GM19023 (cell line): ENCODE measurements around the gene CLCN6.

Experiments
- ATAC-seq: cut with Tn5 transposase; IDR thresholded peaks from one replicate; pipeline ENCODE4 v1.9.1; 2021; ENCODE audit warnings: mild to moderate bottlenecking, moderate library complexity; ENCODE audit not compliant: unreplicated experiment

The CLCN6 gene, protein sequence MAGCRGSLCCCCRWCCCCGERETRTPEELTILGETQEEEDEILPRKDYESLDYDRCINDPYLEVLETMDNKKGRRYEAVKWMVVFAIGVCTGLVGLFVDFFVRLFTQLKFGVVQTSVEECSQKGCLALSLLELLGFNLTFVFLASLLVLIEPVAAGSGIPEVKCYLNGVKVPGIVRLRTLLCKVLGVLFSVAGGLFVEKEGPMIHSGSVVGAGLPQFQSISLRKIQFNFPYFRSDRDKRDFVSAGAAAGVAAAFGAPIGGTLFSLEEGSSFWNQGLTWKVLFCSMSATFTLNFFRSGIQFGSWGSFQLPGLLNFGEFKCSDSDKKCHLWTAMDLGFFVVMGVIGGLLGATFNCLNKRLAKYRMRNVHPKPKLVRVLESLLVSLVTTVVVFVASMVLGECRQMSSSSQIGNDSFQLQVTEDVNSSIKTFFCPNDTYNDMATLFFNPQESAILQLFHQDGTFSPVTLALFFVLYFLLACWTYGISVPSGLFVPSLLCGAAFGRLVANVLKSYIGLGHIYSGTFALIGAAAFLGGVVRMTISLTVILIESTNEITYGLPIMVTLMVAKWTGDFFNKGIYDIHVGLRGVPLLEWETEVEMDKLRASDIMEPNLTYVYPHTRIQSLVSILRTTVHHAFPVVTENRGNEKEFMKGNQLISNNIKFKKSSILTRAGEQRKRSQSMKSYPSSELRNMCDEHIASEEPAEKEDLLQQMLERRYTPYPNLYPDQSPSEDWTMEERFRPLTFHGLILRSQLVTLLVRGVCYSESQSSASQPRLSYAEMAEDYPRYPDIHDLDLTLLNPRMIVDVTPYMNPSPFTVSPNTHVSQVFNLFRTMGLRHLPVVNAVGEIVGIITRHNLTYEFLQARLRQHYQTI

DNA sequence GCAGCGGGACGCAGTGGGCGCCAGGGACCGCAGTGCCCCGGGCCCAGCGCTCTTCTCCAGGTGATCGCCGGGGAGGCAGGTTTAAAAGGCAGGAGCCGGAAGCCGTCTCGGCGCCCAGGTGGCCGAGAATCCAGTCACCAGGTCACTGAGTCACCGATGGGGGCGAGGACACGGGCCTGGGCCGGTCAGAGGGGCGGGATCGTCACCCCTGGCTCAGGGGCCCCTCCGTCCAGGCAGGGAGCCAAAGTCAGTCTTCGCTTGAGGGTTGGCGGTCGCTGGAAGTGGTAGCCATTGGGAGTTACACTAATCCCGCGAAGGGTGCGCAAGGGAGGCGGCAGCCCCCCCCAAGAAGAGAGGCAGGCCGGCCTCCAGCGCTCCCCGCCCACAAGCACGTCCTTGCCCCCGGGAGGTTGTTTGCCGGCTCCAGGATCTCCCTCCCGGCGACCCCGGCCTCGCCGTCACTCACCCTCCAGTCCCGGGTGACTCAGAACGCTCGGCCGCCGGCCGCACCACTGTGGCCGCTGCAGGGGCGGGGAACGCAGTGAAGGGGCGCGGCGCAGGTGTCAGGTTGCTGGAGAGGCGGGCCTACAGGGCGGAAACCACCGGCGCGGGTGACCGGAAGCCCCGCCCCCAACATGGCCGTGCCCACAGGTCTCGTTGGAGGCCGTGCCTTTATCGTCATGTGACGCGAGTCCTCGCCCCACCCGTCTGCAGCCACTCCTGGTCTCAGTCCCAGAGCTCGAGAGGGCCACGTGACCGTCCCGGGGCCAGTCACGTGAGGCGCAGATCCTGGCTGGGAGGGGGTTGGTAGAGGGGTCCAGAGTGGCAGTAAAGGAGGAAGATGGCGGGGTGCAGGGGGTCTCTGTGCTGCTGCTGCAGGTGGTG lies at the start of gene CLCN6, which contains the start of gene MTHFR:
TSS of gene CLCN6 (plus strand) at position 770 of the 885 bp plus-strand sequence. CDS start at position 842, 72 bp downstream.
TSS of gene MTHFR (minus strand) at position 543 of the 885 bp plus-strand sequence. CDS start 2,848 bp downstream, outside the sequence.
- ATAC-seq: peak; percentile 82

DNA sequence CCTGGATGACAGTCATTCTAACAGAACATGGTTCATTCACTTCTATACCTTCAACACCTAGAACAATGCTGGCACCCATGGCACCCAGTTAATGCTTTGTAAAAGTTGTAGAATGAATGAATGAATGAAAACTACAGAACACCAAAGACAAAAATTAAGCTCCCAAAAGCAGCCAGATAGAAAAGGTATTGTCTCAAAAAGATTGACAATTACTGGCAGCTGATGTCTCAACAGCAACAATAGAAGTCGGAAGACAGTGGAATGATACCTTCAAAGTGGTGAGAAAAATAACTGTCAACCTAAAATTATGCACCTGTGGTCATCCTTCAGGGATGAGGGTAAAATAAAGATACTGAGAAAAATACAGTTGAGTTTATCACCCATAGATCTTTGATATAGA lies 48.9 kb upstream of the CLCN6 start:
- ATAC-seq: no peak

DNA sequence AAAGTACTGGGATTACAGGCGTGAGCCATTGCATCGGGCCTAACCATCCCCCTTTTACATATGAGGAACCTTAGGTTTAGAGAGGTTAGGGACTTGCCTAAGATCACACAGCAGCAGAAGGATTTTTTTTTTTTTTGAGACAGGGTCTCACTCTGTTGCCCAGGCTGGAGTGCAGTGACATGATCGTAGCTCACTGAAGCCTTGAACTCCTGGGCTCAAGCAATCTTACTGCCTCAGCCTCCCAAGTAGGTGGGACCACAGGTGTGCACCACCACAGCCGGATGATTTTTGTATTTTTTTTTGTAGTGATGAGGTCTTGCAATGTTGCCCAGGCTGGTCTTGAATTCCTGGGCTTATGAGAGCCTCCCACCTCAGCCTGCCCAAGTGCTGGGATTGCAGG lies 46.2 kb upstream of the CLCN6 start:
- no peak for ATAC-seq

DNA sequence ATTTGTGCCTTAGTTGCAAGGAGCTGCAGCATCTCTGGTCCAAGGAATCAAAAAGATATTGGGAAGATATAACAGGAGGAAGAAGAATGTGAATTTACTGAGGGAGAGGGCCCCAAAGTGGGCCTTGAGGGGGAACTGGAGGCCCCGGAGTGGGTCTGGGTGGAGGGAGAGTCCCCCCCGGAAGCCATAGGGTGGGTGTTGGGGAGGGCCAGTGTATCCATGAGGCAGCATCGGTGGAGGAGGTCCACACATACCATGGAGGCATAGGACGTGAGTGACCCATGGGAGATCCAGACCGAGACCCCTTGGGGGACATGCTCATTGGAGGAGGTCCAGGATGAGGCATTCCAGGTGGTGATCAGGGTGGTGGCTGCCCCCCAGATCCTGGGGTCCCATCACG lies 44.7 kb upstream of the CLCN6 start:
- no peak for ATAC-seq

DNA sequence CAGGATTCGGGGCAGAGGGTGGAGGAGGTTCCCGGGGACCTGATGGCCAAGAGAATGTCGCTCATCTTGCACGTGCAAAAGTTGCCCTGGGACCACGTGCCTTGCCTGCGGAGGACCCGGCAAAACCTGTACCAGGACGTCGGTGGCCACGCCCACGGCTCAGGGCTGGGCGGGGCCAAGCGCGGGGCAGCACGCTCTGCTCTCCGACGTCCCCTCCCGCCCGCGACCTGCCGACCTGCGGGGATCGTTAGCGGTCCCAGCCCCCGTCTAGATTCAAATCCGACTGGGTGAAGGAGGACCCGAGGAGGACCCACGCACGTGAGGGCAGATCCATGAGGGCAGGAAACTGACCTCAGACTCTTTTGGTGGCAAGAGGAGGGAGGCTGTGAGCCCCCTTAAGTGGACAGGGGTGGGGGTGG lies 44.0 kb upstream of the CLCN6 start, which contains the start of gene C1orf167:
TSS of gene C1orf167 (plus strand) at position 206 of the 419 bp plus-strand sequence. CDS start 2,208 bp downstream, outside the sequence.
- no peak for ATAC-seq

DNA sequence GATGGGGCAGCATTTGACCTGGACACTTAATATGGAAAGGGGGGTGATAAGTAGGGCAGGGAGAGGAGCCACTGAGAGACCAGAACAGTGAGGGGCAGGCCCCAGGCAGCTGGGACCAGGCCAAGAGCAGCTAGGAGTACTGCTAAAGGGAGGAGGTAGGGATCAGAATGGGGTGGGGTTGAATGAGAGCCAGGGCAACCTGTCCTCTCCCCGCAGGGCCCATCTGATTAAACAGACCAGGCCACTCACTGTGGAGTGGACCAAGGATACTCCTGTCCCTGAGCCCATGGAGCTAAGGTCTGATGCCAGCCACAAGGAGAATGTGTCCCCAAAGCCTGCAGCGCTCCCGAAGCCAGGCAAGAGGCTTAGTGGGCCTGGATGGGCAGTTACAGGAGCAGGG lies 41.9 kb upstream of the CLCN6 start:
- no peak for ATAC-seq

DNA sequence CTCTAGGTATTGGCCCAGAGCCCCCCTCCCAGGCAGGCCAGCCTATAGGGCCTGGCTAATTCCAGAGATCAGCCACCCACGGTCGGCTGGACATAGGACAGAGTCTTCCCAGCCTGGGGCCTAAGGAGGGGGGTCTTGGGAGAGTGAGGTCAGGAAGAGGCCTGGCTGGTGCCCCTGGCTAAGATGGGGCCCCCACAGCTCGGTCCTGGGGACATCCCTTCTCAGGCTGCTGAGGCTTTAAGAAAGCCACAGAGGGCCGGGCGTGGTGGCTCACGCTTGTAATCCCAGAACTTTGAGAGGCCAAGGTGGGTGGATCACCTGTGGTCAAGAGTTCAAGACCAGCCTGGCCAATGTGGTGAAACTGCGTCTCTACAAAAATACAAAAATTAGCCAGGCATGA lies 41.5 kb upstream of the CLCN6 start:
- ATAC-seq: no peak

DNA sequence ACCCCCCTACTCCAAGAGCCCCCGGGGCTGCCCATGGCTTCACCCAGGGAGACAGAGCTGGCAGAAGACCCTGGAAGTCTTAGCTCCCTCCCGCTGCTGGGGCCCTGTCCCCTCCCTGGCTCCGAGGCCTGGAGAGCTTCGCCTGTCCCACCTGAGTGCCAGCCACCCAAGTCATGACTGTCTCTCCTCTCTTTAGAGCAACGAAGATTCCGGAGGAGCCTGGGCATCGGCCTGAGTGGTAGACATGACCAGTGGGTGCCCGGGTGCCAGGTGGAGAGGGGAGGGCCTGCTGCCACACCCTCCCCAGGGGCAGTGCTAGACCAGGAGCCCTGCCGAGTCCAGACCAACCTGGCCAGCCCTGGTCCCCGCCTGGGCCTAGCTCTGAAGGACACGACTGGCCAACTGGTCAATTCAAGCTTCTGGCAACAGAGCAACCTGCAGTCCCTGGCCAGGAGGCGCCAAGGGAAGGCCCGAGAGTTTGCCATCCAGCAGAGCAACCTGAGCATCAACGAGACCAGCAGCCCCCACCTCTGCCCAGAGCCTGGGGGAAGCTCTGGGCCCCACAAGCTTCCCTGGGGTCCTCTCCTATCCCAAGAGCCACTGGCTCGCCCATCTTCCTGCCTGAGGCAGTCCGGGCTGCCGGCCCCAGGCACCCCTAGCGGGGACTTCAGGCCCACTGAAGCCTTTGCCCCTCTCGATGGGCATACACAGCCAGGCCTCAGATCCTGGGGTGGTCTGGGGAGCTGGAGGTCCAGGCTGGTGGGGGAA lies 40.1 kb upstream of the CLCN6 start:
- ATAC-seq: no peak

DNA sequence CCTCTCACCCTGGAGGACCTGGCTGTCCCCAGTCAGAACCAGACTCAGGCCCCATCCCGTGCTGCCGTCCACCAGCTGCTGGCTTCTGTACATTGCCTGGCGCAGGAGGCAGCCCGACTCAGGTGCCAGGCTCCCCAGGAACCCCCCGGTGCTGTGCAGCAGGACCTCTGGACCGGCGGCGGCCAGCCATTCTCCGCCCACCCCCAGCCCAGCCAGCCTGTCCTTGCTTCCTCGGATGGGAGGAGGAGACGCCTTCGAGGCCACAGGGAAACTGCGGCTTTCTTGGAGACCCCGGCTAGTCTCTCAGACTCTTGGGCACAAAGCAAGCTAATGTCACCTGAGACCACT lies 39.6 kb upstream of the CLCN6 start:
- no peak for ATAC-seq

DNA sequence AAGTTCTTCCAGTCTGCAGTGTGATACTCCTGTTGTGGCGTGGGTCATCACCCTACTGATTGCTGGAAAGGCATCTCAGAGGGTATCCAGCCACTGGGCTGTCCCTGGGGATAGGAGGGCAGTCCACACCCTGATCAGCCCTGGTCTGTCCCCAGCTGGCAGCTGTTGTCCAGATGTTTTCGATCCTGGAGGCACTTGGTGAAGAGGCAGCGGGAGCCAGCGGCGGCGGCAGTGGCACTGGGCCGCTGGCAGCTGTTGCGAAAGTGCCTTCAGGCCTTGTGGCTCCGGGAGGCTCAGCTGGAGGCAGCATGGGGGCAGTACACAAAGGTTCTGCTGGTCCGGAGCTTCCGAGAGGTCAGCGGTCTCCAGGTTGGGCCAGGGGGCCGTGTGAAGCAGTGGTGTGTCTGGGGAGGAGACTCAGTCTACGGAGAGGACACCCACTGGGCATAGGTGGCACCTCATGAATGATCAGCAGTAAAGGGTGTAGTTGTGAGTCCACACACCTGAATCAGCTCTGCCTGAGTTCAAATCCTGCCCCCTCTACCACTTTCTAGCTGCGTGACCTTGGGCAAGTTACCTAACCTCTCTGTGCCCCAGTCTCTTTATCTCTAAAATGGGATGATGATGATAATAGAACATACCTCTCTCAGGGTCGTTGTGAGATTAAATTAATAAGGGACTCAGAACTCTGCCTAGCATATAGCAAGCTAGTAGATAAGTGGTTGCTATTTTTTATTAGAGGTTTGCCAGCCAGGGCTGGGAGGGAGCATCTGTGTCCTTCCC lies 37.9 kb upstream of the CLCN6 start:
- ATAC-seq: no peak

DNA sequence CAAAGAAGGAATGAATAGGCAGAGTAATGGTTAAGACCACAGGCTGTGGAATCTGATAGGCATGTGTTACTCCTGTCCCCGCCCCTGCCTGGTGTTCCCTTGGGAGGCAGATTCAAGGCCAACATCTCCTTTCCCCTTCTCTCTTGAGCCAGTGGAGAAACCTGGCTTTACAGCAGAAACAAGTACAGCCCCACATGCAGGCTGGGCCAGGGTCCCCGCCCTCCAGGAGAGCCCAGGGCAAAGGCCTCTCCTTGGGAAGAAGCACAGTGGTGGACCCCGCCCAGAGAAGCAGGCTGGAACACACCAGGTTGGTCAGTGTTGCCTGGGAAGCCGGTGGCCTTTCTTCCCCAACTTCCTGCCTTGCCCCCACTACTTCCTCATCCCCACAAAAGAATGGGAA lies 37.2 kb upstream of the CLCN6 start:
- ATAC-seq: no peak

DNA sequence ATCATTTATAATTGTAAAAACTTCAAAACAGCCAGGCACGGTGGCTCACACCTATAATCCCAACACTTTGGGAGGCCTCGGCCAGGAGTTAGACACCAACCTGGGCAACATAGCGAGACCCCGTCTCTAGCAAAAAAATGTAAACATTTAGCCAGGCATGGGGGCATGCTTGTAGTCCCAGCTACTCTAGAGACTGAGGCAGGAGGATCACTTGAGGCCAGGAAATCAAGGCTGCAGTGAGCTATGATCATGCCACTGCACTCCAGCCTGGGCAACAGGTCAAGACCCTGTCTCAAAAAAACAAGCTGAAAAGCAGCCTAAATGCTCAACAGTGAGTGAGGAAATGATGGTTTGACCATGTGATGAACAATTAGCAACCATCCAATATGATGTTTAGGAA lies 36.7 kb upstream of the CLCN6 start:
- ATAC-seq: no peak

DNA sequence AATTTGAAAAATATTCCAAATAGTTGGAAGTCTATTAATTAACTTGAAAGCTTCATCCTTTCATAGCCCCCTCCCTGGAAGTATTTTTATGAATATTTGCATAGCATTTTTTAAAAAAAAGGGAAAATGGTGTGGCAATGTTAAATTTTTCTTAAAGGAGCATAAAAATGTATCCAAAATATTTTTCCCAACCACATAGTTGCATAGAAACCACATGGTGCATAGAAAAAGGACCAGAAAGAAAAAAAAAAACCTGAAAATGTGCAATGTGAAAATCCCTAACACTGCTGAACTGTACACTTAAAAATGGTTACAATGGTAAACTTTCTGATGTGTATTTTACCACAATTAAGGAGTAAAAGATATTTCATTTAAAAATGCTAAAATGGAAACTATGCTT lies 36.0 kb upstream of the CLCN6 start:
- ATAC-seq: no peak

DNA sequence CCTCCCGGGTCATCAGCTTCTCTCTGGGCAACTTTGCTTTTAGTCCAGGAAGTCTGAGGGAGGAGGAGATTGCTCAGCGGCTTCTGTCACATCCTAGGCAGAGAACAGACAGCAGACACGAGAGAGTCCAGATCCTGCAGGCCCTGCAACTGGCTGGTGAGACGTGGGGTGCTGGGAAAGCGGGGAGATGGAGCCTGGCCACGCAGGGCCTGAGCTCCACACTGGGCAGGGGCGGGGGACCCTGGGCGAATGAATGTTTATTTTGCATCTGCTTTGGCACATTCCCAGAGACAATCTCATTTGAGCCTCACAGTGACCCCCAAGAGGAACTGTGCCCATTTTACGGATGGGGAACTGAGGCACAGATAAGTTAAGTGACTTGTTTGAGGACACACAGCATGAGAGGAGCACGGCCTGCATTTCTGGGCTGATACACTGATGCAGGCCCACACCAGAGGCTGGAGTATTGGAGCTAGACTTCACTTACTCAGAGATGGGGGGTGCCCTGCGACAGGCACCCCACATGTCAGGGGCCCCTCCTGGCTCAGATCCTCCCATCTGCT lies 34.4 kb upstream of the CLCN6 start:
- ATAC-seq: no peak

DNA sequence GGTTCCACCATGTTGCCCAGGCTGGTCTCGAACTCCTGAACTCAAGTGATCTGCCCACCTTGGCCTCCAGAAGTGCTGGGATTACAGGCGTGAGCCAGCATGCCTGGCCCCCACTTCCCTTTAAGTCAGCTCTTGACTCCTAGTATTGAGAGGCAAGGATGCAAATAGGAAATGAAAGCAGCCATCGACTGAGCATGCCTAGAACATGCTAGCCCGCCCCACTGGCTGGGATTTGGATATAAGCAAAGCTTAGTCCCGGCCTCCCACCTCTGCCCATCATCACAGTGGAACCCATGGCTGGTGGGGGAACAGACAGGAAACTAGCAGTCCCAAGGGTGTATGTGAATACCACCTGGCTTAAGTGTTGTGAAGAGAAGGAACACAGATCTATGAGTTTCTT lies 33.5 kb upstream of the CLCN6 start:
- no peak for ATAC-seq

DNA sequence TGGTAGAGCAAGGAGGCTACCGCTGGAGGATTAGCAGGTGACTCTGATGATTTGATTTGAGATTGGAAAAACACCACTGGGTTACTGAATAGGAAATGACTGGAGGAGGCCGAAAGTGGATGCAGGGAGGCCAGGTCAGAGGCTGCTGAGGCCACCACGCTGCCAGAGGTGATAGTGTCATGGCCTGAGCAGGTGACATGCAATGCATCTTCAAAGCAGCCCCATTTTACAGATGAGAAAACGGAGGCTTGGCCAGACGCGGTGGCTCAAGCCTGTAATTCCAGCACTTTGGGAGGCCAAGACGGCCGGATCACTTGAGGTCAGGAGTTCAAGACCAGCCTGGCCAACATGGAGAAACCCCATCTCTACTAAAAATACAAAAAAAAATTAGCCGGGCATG lies 31.2 kb upstream of the CLCN6 start:
- ATAC-seq: no peak

DNA sequence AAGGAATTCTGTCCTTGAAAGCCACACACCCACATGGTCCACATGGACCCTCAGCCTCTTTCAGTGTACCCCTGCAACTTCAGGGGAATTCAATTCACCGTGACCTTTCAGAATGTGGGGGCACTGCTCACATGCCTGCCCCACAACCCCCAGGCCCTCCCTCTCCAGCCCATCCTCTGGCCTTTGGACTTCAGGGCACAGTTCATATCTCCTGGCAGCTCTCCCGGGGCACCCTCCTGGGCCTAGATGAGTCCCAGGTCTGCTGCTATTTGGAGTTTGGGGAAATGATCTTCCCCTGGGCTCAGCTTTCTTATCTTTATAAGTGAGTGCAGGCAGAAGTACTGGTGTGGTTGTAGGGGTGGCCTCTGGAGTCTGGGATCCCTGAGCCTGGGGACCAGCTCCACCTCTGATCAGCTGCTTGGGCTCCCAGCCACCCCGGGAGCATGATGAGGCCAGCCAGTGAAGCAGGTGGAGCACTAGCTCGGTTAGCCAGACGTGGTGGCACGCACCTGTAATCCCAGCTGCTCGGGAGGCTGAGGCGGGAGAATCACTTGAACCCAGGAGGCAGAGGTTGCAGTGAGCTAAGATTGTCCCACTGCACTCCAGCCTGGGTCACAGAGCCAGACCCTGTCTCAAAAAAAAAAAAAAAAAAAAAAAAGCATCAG lies 28.2 kb upstream of the CLCN6 start:
- no peak for ATAC-seq

DNA sequence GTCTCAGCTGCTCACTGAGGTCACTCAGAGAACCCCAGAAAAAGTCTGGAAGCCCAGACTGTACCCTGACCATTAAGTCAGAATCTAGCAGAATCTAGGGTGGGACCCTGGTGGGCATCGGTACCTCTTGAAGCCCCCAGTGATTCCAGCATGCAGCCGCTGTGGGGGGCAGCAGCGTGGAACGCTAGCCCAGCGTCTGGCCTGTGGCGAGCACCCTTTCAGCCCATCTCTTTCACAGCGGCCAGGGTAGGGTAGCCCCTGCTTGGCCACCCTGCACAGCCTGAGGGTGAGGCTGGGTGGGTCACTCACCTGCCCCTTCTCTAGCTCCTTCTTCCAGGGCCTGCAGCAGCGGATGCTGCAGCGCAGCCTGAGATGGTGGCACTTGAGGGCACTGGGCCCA lies 27.7 kb upstream of the CLCN6 start:
- no peak for ATAC-seq
